ENCODE measurements around the gene ALDH4A1.
A peak's percentile ranks its signal among the peaks of the same experiment; 100 is the strongest.

ALDH4A1 gene

DNA sequence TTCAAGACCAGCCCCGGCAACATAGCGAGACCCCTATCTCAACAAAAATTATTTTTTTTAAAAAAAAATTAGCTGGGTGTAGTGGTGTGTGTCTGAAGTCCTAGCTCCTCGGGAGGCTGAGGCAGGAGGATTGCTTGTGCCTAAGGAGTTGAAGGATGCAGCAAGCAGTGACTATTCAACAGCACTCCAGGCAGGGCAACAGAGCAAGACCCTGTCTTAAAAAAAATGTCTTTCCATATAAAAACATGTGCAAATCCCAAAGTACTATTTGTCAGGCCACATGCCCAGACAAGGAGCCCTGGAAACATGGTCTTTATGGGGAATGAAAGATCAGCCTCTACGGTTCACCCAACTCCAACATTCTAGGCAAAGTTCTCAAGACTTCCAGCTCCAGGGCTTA is 40.8 kb upstream of the ALDH4A1 start:
- H3K27ac Mint-ChIP-seq = peak overlapping the region; percentile 85
- no peak for ATAC-seq
- H3K4me1 Mint-ChIP-seq = peaks cover 88% of the 10 kb centered on the region
- H3K9me3 Mint-ChIP-seq = no peaks in the 10 kb centered on the region
- peaks cover 18% of the 10 kb centered on the region for H3K36me3 Mint-ChIP-seq
- H3K4me3 Mint-ChIP-seq = no peak overlapping the region
- no peak for DNase-seq (ENCODE audit: low spot score in 2 of 2)

DNA sequence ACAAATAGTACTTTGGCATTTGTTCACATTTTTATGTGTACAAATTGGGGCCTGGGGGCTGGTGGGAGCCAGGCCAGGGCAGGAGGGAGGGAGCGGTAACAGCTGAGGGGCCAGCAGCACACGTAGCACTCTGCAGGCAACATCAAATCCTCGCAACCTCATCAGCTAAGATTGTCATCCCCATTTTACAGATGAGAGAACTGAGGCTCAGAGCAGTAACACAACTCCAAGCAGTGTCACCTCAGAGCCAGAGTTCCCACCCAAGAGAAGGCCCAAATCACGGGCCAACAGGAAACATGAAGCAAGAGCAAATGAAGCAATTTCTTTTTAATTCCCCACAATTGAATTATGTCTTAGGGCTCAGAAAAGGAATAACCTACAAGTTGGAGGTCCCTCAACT is 40.0 kb upstream of the ALDH4A1 start:
- Mint-ChIP-seq H3K9me3 (no peaks in the 10 kb centered on the region), H3K4me3 (no peak overlapping the region), H3K36me3 (peaks cover 14% of the 10 kb centered on the region), H3K27ac (peak overlapping the region; percentile 84), H3K4me1 (peaks cover 84% of the 10 kb centered on the region)
- ATAC-seq = no peak
- no peak for DNase-seq (ENCODE audit: low spot score in 2 of 2)

GRCh38 chr1:18941221-18942141 is 39.1 kb upstream of the ALDH4A1 start:
- DNase-seq (ENCODE audit: low spot score in 2 of 2) (no peak), ATAC-seq (no peak)
- no peak overlapping the region for H3K4me3 Mint-ChIP-seq
- peaks cover 83% of the 10 kb centered on the region for H3K4me1 Mint-ChIP-seq
- H3K9me3 Mint-ChIP-seq = no peaks in the 10 kb centered on the region
- peak overlapping the region; percentile 84 for H3K27ac Mint-ChIP-seq
- peaks cover 18% of the 10 kb centered on the region for H3K36me3 Mint-ChIP-seq

DNA sequence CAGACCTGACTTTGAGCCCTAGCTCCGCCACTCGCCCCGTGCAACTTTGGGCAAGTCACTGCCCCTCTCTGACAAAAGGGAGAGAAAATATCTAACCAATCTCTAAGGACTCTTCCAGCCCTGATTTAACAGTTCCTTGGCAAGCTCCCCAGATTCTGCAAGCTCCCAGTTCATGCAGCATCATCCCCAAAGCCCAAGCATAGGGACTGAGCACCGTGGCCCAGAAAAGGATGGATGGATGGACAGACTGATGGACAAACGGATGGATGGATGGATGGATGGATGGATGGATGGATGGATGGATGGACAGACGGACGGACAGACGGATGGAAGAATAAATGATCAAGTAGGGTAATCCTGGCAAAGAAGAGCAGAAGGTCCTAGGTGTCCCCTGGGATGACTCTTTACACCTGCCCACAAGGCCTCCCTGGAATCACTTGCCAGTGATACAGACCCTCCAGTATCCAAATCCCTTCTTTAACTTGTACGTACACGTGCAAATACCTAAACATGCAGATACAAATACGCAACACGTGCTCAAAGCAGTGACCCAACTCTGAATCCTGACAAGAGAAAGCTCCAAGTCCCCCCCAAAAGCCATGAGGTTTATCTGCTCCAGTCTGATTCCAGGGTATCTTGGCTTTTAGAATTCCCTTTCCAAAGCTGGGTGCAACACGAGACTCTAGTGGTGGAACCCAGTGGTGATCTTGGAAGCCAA is 38.1 kb upstream of the ALDH4A1 start:
- no peak for DNase-seq (ENCODE audit: low spot score in 2 of 2)
- peak overlapping the region; percentile 84 for H3K27ac Mint-ChIP-seq
- peaks cover 87% of the 10 kb centered on the region for H3K4me1 Mint-ChIP-seq
- no peak overlapping the region for H3K4me3 Mint-ChIP-seq
- ATAC-seq = no peak
- no peaks in the 10 kb centered on the region for H3K9me3 Mint-ChIP-seq
- peaks cover 24% of the 10 kb centered on the region for H3K36me3 Mint-ChIP-seq

DNA sequence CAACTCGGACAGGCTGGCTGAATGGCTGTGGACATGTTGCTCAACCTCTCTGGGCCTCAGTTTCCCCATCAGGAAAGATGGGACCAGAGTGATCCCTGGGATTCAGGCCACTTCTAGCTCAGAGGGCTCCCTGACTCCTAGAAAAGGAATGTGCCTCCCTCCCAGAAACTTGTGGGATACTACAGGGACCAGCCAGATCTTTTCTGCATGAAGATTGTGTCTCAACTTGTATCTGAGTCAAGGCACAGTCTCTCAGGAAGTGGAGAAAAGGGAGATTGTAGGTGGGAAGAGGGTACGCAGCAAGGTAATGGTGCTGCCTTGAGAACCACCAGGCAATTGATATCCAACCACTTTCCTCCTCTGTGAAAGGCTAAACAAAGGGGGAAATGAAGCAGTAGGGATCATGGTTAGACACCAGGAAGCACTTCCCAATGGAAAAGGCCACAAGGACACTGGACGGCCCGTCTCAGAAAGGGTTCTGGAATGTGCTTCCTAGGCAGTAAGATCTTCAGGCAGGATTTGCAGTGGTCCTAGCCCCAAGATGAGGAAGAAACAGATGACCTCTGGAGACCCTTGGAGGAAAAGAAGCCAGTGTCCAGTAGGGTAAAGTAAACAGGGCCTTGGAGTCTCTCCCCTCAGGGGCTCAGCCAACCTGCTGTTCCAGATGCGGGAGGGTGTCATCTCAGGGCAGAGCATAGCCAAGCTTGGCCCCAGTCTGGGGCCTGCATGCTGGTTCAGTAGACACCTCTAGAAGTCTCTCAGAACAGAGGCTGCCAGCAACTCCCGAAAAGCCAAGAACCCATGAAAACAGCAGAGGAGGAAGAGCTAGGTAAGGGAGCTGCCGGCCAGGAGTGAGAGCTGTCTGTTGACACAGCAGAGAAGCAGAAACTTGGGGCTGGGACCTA is 37.3 kb upstream of the ALDH4A1 start:
- Mint-ChIP-seq H3K27ac (peak overlapping the region; percentile 84), H3K4me1 (peaks cover 87% of the 10 kb centered on the region)

DNA sequence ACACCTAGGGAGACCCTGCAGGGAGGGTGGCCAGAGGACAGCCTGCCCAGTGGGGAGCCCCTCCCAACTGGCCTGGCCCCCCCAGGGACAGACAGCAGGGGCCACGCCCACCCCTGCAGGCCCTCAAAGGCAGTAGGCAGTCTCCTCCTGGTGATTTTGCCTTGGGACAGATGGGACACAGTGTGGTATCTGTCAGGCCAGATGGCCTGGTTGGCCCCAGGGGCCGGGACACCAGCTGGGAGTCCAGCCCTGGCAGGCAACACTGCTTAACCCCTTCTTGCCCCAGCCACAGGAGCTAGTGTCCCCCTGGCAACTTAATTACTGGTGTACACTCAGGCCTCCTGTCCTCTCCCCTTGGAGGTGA is 36.3 kb upstream of the ALDH4A1 start:
- DNase-seq (ENCODE audit: low spot score in 2 of 2) (no peak), ATAC-seq (no peak)
- Mint-ChIP-seq H3K9me3 (no peaks in the 10 kb centered on the region), H3K27ac (peak overlapping the region; percentile 84), H3K4me1 (peaks cover 82% of the 10 kb centered on the region), H3K4me3 (no peak overlapping the region), H3K36me3 (peaks cover 30% of the 10 kb centered on the region)

More for the DNA sequence above, 37.3 kb upstream of the ALDH4A1 start:
- Mint-ChIP-seq H3K4me3 (no peak overlapping the region), H3K9me3 (no peaks in the 10 kb centered on the region), H3K36me3 (peaks cover 28% of the 10 kb centered on the region)
- ATAC-seq (no peak), DNase-seq (ENCODE audit: low spot score in 2 of 2) (no peak)

DNA sequence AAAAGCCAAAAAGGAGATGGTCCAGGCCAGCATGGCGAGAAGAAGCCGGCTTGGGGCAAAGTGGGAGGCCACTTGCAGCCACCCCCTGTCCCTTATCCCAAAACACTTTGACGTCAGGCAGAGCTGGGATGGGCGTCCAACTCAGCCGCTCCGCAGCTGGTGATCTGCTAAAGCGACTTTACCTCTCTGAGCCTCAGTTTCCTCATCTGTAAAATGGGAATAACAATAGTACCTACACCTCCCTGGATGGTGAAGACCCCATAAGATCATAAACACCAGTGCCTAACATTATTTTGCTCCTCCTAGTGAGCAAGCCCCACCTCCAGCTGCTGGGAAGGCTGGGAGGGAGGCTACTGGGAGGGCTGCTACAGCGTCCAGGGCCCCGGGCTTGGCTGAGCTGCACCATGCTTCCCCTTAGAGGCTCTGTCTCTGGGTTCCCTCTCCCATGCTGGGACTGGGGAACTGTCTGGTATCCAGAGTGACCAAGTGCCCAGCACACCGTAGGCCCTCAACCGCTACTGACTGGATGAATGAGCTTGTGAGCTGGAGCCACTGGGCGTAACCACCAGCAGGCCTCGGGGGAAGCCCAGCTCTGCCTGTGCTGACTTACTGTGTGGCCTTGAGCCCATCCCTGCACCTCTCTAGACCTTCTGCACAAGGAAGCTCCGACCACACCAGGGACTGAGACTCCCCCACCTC is 35.8 kb upstream of the ALDH4A1 start:
- Mint-ChIP-seq H3K27ac (peak overlapping the region; percentile 84), H3K9me3 (no peaks in the 10 kb centered on the region), H3K36me3 (peaks cover 25% of the 10 kb centered on the region), H3K4me3 (no peak overlapping the region), H3K4me1 (peaks cover 78% of the 10 kb centered on the region)
- peak; percentile 18 for ATAC-seq
- DNase-seq (ENCODE audit: low spot score in 2 of 2) = no peak

DNA sequence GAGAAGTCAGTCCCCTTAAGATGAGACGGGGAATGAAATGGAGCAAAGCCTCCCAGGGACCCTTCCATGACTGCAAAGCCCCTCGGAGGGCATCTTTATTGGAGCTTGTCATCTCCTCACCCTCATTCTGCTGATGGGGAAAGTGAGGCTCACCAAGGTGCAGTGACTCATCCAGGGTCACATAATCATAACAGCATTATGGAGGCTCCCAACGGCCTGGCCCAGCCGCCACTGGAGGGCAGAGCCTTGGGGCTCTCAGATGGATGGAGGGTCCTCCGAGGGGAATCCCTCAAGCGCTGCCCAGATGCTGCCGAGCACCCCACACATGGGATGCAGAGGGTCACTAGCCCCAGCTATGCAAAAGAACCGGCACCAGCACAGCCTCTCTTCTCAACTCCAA is 35.2 kb upstream of the ALDH4A1 start:
- Mint-ChIP-seq H3K9me3 (no peaks in the 10 kb centered on the region), H3K4me3 (no peak overlapping the region), H3K4me1 (peaks cover 83% of the 10 kb centered on the region), H3K36me3 (peaks cover 25% of the 10 kb centered on the region), H3K27ac (peak overlapping the region; percentile 51)
- DNase-seq (ENCODE audit: low spot score in 2 of 2) = no peak
- peak; percentile 37 for ATAC-seq

DNA sequence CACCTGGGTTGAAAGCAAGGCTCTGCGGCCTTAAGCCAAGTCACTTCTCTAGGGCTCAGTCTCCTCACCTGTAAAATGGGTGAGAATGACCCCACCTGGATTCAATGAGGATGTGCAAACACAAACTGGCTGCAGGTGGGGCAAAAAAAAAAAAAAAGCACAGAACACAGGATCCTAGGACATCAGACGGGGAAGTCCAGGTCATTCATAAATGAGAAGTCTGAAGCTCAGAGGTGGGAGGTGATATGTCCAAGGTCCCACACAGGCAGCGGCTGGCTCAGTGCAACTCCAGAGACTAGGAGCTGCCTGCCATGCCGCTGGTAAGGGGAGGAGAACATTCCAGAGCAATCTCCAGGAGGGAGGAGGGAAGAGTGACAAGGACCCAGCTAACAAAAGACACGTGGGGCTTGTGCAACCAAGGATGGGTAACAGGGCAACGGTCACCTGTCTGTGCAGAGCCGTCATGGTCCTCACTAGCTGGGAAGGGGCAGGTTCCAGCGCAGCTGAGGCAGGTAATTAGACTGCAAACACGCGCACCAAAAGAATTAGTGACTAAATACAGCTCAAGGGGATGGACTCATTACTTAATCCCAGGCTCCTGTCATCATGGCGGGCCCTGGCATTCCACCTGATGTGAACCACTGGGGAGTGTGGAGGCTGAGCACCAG is 34.6 kb upstream of the ALDH4A1 start:
- Mint-ChIP-seq H3K36me3 (peaks cover 22% of the 10 kb centered on the region), H3K4me3 (no peak overlapping the region), H3K27ac (peak overlapping the region; percentile 51), H3K9me3 (no peaks in the 10 kb centered on the region), H3K4me1 (peaks cover 84% of the 10 kb centered on the region)
- DNase-seq (ENCODE audit: low spot score in 2 of 2) (no peak), ATAC-seq (no peak)

DNA sequence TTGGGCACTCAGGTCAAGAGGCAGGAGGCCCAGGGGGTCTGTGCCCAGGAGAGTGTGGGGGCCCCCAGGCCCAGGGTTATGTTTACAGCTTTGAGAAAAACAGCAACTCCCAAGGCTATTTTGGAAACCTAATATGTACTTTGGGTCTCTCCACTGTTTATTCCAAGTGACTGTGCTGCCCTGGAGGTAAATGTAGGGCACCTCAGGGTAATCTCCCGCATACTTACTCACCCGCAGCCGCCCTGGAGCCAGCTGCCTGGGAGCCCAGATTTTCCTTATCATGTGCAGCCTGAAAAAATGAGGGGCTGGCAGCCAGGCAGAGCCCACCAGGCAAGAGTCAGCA is 34.1 kb upstream of the ALDH4A1 start:
- H3K27ac Mint-ChIP-seq = peak overlapping the region; percentile 51
- H3K9me3 Mint-ChIP-seq = no peaks in the 10 kb centered on the region
- H3K4me1 Mint-ChIP-seq = peaks cover 84% of the 10 kb centered on the region
- no peak for DNase-seq (ENCODE audit: low spot score in 2 of 2)
- ATAC-seq = no peak
- peaks cover 22% of the 10 kb centered on the region for H3K36me3 Mint-ChIP-seq
- no peak overlapping the region for H3K4me3 Mint-ChIP-seq

GRCh38 chr1:18934205-18935000 is 32.0 kb upstream of the ALDH4A1 start:
- Mint-ChIP-seq H3K36me3 (peaks cover 17% of the 10 kb centered on the region), H3K9me3 (no peaks in the 10 kb centered on the region), H3K4me3 (peak overlapping the region; percentile 41), H3K4me1 (peaks cover 84% of the 10 kb centered on the region), H3K27ac (peak overlapping the region; percentile 34)
- peak; percentile 31 for ATAC-seq
- no peak for DNase-seq (ENCODE audit: low spot score in 2 of 2)

GRCh38 chr1:18932879-18933278 is 30.5 kb upstream of the ALDH4A1 start:
- peak overlapping the region; percentile 95 for H3K27ac Mint-ChIP-seq
- H3K4me3 Mint-ChIP-seq = no peak overlapping the region

GRCh38 chr1:18932387-18932786 is 30.0 kb upstream of the ALDH4A1 start:
- H3K36me3 Mint-ChIP-seq = peaks cover 24% of the 10 kb centered on the region
- H3K4me3 Mint-ChIP-seq = no peak overlapping the region
- H3K4me1 Mint-ChIP-seq = peaks cover 87% of the 10 kb centered on the region
- H3K9me3 Mint-ChIP-seq = no peaks in the 10 kb centered on the region
- peak overlapping the region; percentile 95 for H3K27ac Mint-ChIP-seq
- no peak for DNase-seq (ENCODE audit: low spot score in 2 of 2)
- no peak for ATAC-seq

More at GRCh38 chr1:18932879-18933278, 30.5 kb upstream of the ALDH4A1 start:
- H3K36me3 Mint-ChIP-seq = peaks cover 19% of the 10 kb centered on the region
- DNase-seq (ENCODE audit: low spot score in 2 of 2) (no peak), ATAC-seq (no peak)
- H3K4me1 Mint-ChIP-seq = peaks cover 84% of the 10 kb centered on the region
- no peaks in the 10 kb centered on the region for H3K9me3 Mint-ChIP-seq
